Hepatocyte (in vitro differentiated cells): Measurements from ENCODE around the gene POTEF.
"Not testable (repeated sequence)": the region's sequence is repeated elsewhere in the genome, so short reads cannot be mapped to it uniquely, and the experiment has no call there.

Experiments used
- CTCF ChIP-seq: fragments of 200-600 bp; sonication (generic); IDR thresholded peaks from 2 replicates; pipeline ENCODE4 v1.5.1; 2016; ENCODE audit warnings: antibody characterized with exemption, mild to moderate bottlenecking; ENCODE audit not compliant: poor library complexity
- EZH2phosphoT487 ChIP-seq: fragments of 200-600 bp; sonication (generic); IDR thresholded peaks from one replicate; pipeline ENCODE4 v1.6.1; 2018; ENCODE audit warnings: antibody characterized with exemption, mild to moderate bottlenecking, low read depth, moderate library complexity; ENCODE audit not compliant: unreplicated experiment, severe bottlenecking

GRCh38 chr2:130062645-130063044 lies 66.4 kb downstream of the POTEF start:
- TF ChIP-seq CTCF, EZH2phosphoT487: not testable (repeated sequence)
